ENCODE measurements around the gene BPGM. TPM values are rescaled to one million over a fixed set of nuclear protein-coding genes. Genes with fewer than 3 reads are reported as not detected.

Gene BPGM
- total RNA-seq, 1 donor: 64.8 TPM

GRCh38 chr7:134712196-134712595 is 65.5 kb downstream of the BPGM start:
- peaks cover 6% of the 10 kb centered on the region for H3K79me2 ChIP-seq (ENCODE audit: insufficient read depth, low read length)
- no peaks in the 10 kb centered on the region for H3K27me3 ChIP-seq (ENCODE audit: insufficient read depth, low read length)
- peak; percentile 73 for DNase-seq (ENCODE audit: insufficient read length, low spot score, missing footprints)
- H2AFZ ChIP-seq (ENCODE audit: low read length): peak overlapping the region; percentile 5
- TF ChIP-seq CTCF (IDR thresholded peaks at IDR 0.05; ENCODE audit: extremely low read depth, low read depth, low read length): no peak
- H3K4me1 ChIP-seq (ENCODE audit: insufficient read depth, low read length): peaks cover 30% of the 10 kb centered on the region
- H3K36me3 ChIP-seq (ENCODE audit: insufficient read depth, low read length): no peaks in the 10 kb centered on the region
- H3K27ac ChIP-seq (ENCODE audit: low read depth, low read length): peak overlapping the region; percentile 79
- peak overlapping the region; percentile 10 for H3K4me3 ChIP-seq (ENCODE audit: insufficient read depth, low read length)
- H3K4me2 ChIP-seq (ENCODE audit: insufficient read depth, low read length): peak overlapping the region; percentile 68
- H4K20me1 ChIP-seq (ENCODE audit: insufficient read depth, low read length): no peaks in the 10 kb centered on the region
- no peaks in the 10 kb centered on the region for H3K9me3 ChIP-seq (ENCODE audit: low read depth, low read length)

- no peak overlapping the region for H3K4me2 ChIP-seq (ENCODE audit: insufficient read depth, low read length)
- H3K4me1 ChIP-seq (ENCODE audit: insufficient read depth, low read length): peaks cover 34% of the 10 kb centered on the region
- no peak for TF ChIP-seq CTCF (IDR thresholded peaks at IDR 0.05; ENCODE audit: extremely low read depth, low read depth, low read length)
- no peaks in the 10 kb centered on the region for H3K9me3 ChIP-seq (ENCODE audit: low read depth, low read length)
- H3K79me2 ChIP-seq (ENCODE audit: insufficient read depth, low read length): peaks cover 6% of the 10 kb centered on the region
- H4K20me1 ChIP-seq (ENCODE audit: insufficient read depth, low read length): no peaks in the 10 kb centered on the region
- no peak overlapping the region for H3K27ac ChIP-seq (ENCODE audit: low read depth, low read length)
- H3K4me3 ChIP-seq (ENCODE audit: insufficient read depth, low read length): no peak overlapping the region
- H2AFZ ChIP-seq (ENCODE audit: low read length): no peak overlapping the region
- H3K36me3 ChIP-seq (ENCODE audit: insufficient read depth, low read length): no peaks in the 10 kb centered on the region
- H3K27me3 ChIP-seq (ENCODE audit: insufficient read depth, low read length): no peaks in the 10 kb centered on the region
- DNase-seq (ENCODE audit: insufficient read length, low spot score, missing footprints): no peak
Measured at GRCh38 chr7:134714470-134715205, 68.0 kb downstream of the BPGM start.

- Histone ChIP-seq H3K36me3 (ENCODE audit: insufficient read depth, low read length) (no peaks in the 10 kb centered on the region), H3K9me3 (ENCODE audit: low read depth, low read length) (no peaks in the 10 kb centered on the region), H3K4me2 (ENCODE audit: insufficient read depth, low read length) (no peak overlapping the region), H3K27me3 (ENCODE audit: insufficient read depth, low read length) (no peaks in the 10 kb centered on the region), H4K20me1 (ENCODE audit: insufficient read depth, low read length) (no peaks in the 10 kb centered on the region), H3K4me3 (ENCODE audit: insufficient read depth, low read length) (no peak overlapping the region), H3K79me2 (ENCODE audit: insufficient read depth, low read length) (peaks cover 8% of the 10 kb centered on the region), H3K27ac (ENCODE audit: low read depth, low read length) (no peak overlapping the region), H2AFZ (ENCODE audit: low read length) (no peak overlapping the region), H3K4me1 (ENCODE audit: insufficient read depth, low read length) (peaks cover 22% of the 10 kb centered on the region)
- no peak for DNase-seq (ENCODE audit: insufficient read length, low spot score, missing footprints)
- TF ChIP-seq CTCF (IDR thresholded peaks at IDR 0.05; ENCODE audit: extremely low read depth, low read depth, low read length): no peak
Measured at GRCh38 chr7:134718211-134718875, 71.7 kb downstream of the BPGM start.
